Transverse colon (tissue), 4 donors: ENCODE measurements around the gene SHROOM2. TPM values are rescaled to one million over a fixed set of nuclear protein-coding genes. Genes with fewer than 3 reads are reported as not detected.

Source experiments
- DNase-seq: peaks from one replicate; pipeline ENCODE4 v3.0.0-alpha.2; 2019
- H3K27ac ChIP-seq, 4 donors: fragments of 200-600 bp; sonication (generic); 2 replicates each; pipeline ENCODE4 v1.5.1; 2016 to 2018; ENCODE audit warnings: inconsistent platforms in 4 of 4
- H3K27me3 ChIP-seq: fragments of 200-600 bp; sonication (generic); 2 replicates; pipeline ENCODE4 v1.5.1; 2017; ENCODE audit warnings: inconsistent platforms
- H3K36me3 ChIP-seq, 4 donors: fragments of 200-600 bp; sonication (generic); 2 replicates each; pipeline ENCODE4 v1.5.1; 2017 to 2019; ENCODE audit warnings: inconsistent platforms in 4 of 4
- H3K4me1 ChIP-seq, 4 donors: fragments of 200-600 bp; sonication (generic); 2 replicates each; pipeline ENCODE4 v1.5.1; 2017 to 2020; ENCODE audit warnings: inconsistent platforms in 4 of 4
- H3K4me3 ChIP-seq, 4 donors: fragments of 200-600 bp; sonication (generic); 1 replicate in 1 of 4; 2 replicates in 3 of 4; pipeline versions ENCODE4 v1.5.1 to v1.6.1; 2017 to 2019; ENCODE audit warnings: inconsistent platforms in 4 of 4
- H3K9me3 ChIP-seq, 2 donors: fragments of 200-600 bp; sonication (generic); 2 replicates each; pipeline ENCODE4 v1.5.1; 2017 to 2019; ENCODE audit warnings: inconsistent platforms in 2 of 2
- CTCF ChIP-seq, 5 experiments: fragments of 200-600 bp in 3 of 5; fragments of 450-650 bp in 2 of 5; sonication (generic) in 3 of 5; IDR thresholded peaks; 1 replicate in 2 of 5; 2 replicates in 3 of 5; pipeline ENCODE4 v1.5.1; 2016 to 2017; ENCODE audit warnings: antibody characterized with exemption in 5 of 5, inconsistent platforms in 3 of 5, mild to moderate bottlenecking in 2 of 5, moderate library complexity in 1 of 5
- EP300 ChIP-seq: sonication (generic); formaldehyde crosslinking; IDR thresholded peaks from one replicate; pipeline ENCODE4 v1.6.1; 2017; ENCODE audit warnings: antibody characterized with exemption, low read depth
- POLR2A ChIP-seq: fragments of 450-650 bp; IDR thresholded peaks from one replicate; pipeline ENCODE4 v1.6.1; 2016; ENCODE audit warnings: antibody characterized with exemption, mild to moderate bottlenecking, moderate library complexity
- POLR2AphosphoS5 ChIP-seq, 3 donors: sonication (generic); formaldehyde crosslinking; IDR thresholded peaks; one replicate each; pipeline ENCODE4 v1.6.1; 2016; ENCODE audit warnings: antibody characterized with exemption in 3 of 3
- WGBS, 2 donors: methylation state at CpG; one replicate each; pipeline ENCODE4 v1.1.5; 2018; ENCODE audit warnings: low coverage in 1 of 2; 5-methylcytosine and 5-hydroxymethylcytosine counted together
- in situ Hi-C, 4 donors: fragments of 200-750 bp; cut with MboI; loops; one replicate each; pipeline versions ENCODE4 v1.15.0 to v1.15.1; 2017; ENCODE audit warnings: low sequenced_read_pairs in 3 of 4, low pct_ligation_motif_present in 1 of 4, low pct_unique_long_range_greater_than_20kb in 1 of 4
- intact Hi-C: fragments of 100-400 bp; cut with DNase I; formaldehyde crosslinking; loops from one replicate; pipeline ENCODE4 v1.15.1; 2023; ENCODE audit warnings: low total_unique reads
- total RNA-seq, 4 donors: library from RNA; depleted of rRNA; stranded (reverse); fragments of >200 nt; gene quantifications; one replicate each; pipeline ENCODE4 v1.1.0, GENCODE V29; 2016

The SHROOM2 gene
- total RNA-seq, 4 donors from 2014 or later = 8.9 to 20.6 (median 11.3) TPM

- in situ Hi-C loops = no loop called here
- Histone ChIP-seq H3K9me3 (no peaks in the 10 kb centered on the region), H3K36me3 (no peaks in the 10 kb centered on the region), H3K4me3 (no peak overlapping the region), H3K27ac (no peak overlapping the region), H3K27me3 (no peaks in the 10 kb centered on the region), H3K4me1 (no peaks in the 10 kb centered on the region)
- no peak for TF ChIP-seq POLR2AphosphoS5 (IDR thresholded peaks at IDR 0.05)
- TF ChIP-seq POLR2A = no peak
- no peak for TF ChIP-seq EP300
- no peak for TF ChIP-seq CTCF (IDR thresholded peaks at IDR 0.05)
- intact Hi-C loops = no loop called here
- no peak for DNase-seq
- WGBS, 2 donors = 83% methylated on average over 8 of the region's 8 CpGs; no CpG with 5 or more reads in 1 of the 2 donors
Measured at GRCh38 chrX:9825966-9826365, 39.7 kb downstream of the SHROOM2 start.

DNA sequence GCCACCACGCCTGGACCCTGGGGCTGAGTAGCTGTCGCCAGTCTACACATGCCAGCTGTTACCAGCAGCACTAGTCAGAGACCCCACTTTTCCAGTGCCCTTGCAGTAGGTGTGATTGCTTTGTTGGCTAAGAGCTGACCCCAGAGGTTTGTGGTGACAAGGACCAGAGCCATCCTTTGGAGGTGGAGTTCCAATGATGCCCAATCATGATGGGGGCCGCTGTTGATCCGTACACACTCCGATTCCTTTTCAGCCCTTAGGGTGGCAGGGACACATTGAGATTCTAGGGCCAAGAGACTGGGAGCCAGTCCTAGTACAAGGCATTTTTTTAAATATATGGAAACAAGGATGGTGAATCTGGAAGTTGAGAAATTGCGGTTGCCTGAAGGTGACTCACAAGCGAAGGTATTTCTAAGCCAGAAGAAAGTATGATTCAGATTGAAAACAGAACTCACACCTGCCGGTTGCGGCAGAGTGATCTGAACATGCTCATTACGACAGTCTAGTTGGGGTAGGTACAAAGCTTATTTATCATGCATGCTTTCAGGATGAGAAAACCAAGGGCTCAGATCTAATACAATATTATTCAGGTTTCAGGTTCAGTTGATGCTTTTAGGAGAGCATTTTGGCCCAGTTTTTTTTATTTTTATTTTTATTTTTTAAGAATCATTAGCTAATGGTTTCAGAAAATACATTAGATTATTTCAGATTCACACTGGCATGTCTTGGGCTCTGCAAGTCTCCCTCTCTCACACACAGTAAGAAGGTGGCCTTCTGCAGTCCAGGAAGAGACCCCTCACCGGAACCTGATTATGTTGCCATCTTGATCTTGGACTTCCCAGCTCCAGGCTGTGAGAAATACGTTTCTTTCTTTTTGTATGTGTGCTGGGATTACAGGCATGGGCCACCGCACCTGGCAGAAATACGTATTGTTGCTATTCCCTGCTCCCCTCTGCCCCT, 43.4 kb downstream of the SHROOM2 start:
- intact Hi-C loops = no loop called here
- 76 to 80% methylated on average over 1 to 14 of the region's 14 CpGs for WGBS, 2 donors

DNA sequence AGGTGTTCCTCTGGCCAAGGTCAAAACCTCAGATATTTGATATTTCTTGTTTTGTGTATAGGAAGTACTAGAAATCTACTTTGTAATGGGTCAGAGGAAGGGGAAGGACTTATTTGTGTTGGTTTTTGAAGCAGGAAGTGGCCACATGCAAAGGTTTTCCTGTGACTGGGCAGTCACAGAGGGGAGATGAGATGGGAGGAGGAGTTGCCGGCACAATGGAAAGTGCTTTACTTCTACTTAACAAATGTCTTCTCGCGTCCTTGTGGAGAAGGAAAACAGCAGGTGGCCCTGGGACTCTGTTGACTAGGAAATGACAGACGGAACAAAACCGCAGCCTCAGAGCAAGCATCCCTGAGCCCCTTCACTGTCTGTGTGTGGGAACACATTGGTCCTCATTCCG, 46.6 kb downstream of the SHROOM2 start:
- in situ Hi-C loops = no loop called here
- DNase-seq = no peak
- no peak for TF ChIP-seq EP300
- no peak for TF ChIP-seq POLR2AphosphoS5 (IDR thresholded peaks at IDR 0.05)
- no peak for TF ChIP-seq POLR2A
- TF ChIP-seq CTCF (IDR thresholded peaks at IDR 0.05) = no peak
- Histone ChIP-seq H3K4me3 (no peak overlapping the region), H3K4me1 (no peaks in the 10 kb centered on the region), H3K9me3 (no peaks in the 10 kb centered on the region), H3K36me3 (no peaks in the 10 kb centered on the region), H3K27ac (no peak overlapping the region), H3K27me3 (no peaks in the 10 kb centered on the region)
- 63% methylated on average over 6 of the region's 6 CpGs; no CpG with 5 or more reads in 1 of the 2 donors for WGBS, 2 donors
- intact Hi-C loops = no loop called here

More for the DNA sequence above, 43.4 kb downstream of the SHROOM2 start:
- H3K4me1 ChIP-seq = no peaks in the 10 kb centered on the region
- in situ Hi-C loops = no loop called here
- no peak for TF ChIP-seq EP300
- no peak for TF ChIP-seq POLR2AphosphoS5 (IDR thresholded peaks at IDR 0.05)
- TF ChIP-seq POLR2A = no peak
- TF ChIP-seq CTCF (IDR thresholded peaks at IDR 0.05) = no peak
- no peak overlapping the region for H3K27ac ChIP-seq
- H3K9me3 ChIP-seq = no peaks in the 10 kb centered on the region
- no peaks in the 10 kb centered on the region for H3K36me3 ChIP-seq
- no peak for DNase-seq
- H3K4me3 ChIP-seq = no peak overlapping the region
- no peaks in the 10 kb centered on the region for H3K27me3 ChIP-seq

DNA sequence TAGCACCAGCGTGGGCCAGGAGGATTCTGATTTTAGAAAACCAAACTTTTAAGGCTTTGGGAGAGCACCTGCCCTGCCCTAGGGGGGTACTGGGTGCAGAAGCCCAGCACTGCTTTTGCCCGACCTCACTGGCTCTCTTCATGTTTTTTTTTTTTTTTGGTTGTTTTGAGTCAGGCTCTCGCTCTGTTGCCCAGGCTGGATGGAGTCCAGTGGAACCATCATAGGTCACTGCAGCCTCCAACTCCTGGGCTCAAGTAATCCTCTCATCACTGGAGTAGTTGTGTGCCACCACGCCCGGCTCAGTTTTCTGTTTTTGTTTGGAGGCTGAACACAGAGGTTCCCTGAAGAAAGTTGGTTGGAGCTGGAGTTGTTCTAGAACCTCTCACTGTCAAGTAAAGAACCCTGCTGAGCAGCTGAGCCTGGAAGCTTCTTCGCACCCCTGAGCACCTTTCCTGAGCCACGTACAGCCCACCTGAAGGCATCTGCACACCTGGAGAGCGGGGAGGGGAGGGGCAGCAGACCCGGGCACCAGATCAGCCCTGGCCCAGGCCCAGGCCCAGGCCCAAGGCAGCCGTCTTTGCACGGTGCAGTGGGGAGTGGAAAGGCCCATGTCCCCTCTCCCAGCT, 49.5 kb downstream of the SHROOM2 start:
- no peaks in the 10 kb centered on the region for H3K9me3 ChIP-seq
- in situ Hi-C loops (no loop called here), intact Hi-C loops (no loop called here)
- DNase-seq = no peak
- H3K27me3 ChIP-seq = no peaks in the 10 kb centered on the region
- no peaks in the 10 kb centered on the region for H3K4me1 ChIP-seq
- H3K4me3 ChIP-seq = no peak overlapping the region
- WGBS, 2 donors = 40 to 73% methylated on average over 2 to 11 of the region's 11 CpGs
- TF ChIP-seq CTCF (IDR thresholded peaks at IDR 0.05) (no peak), EP300 (no peak), POLR2AphosphoS5 (IDR thresholded peaks at IDR 0.05) (no peak), POLR2A (no peak)
- H3K27ac ChIP-seq = no peak overlapping the region
- no peaks in the 10 kb centered on the region for H3K36me3 ChIP-seq
